Endothelial cell of umbilical vein (primary cell): ENCODE measurements around the gene GABRA4.

Source experiments
- EZH2 ChIP-seq: IDR thresholded peaks from 2 replicates; pipeline ENCODE4 v1.6.1; 2012; ENCODE audit warnings: borderline replicate concordance, low read depth, mild to moderate bottlenecking, moderate library complexity, low read length, inconsistent platforms; ENCODE audit not compliant: severe bottlenecking
- POLR2AphosphoS5 ChIP-seq: IDR thresholded peaks from 2 replicates; pipeline ENCODE4 v1.6.1; 2012; ENCODE audit warnings: low read depth, mild to moderate bottlenecking, control low read depth, low read length, moderate library complexity; ENCODE audit not compliant: insufficient read depth
- TF ChIP-seq, protein P1 (sequence below), 2 donors: IDR thresholded peaks; 1 replicate in 1 of 2; 2 replicates in 1 of 2; pipeline ENCODE4 v1.5.1; 2011; ENCODE audit warnings: low read length in 2 of 2, mild to moderate bottlenecking in 2 of 2, moderate library complexity in 2 of 2, control low read depth in 1 of 2, inconsistent platforms in 1 of 2, low read depth in 1 of 2; ENCODE audit not compliant: insufficient read depth in 1 of 2; ENCODE audit errors: extremely low read depth in 1 of 2

DNA sequence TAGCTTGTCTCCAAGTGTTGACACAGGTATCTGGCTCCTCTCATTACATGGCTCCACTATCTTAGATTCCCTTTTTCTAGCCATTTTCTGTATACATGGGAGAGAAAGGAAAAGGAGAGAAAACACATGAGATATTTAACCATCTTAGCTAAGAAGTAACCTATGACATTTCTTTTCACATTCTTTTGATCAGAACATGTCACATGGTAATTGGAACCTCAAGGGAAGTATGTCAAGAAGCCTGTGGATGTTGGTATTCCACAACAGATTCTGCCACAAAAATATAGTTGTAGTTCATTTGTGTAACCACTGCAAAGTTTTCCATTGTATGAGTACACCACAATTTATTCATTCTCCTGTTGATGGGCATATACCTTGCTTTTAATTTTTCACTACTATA, 19.3 kb upstream of the GABRA4 start:
- TF ChIP-seq, protein P1, sequence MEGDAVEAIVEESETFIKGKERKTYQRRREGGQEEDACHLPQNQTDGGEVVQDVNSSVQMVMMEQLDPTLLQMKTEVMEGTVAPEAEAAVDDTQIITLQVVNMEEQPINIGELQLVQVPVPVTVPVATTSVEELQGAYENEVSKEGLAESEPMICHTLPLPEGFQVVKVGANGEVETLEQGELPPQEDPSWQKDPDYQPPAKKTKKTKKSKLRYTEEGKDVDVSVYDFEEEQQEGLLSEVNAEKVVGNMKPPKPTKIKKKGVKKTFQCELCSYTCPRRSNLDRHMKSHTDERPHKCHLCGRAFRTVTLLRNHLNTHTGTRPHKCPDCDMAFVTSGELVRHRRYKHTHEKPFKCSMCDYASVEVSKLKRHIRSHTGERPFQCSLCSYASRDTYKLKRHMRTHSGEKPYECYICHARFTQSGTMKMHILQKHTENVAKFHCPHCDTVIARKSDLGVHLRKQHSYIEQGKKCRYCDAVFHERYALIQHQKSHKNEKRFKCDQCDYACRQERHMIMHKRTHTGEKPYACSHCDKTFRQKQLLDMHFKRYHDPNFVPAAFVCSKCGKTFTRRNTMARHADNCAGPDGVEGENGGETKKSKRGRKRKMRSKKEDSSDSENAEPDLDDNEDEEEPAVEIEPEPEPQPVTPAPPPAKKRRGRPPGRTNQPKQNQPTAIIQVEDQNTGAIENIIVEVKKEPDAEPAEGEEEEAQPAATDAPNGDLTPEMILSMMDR (IDR thresholded peaks at IDR 0.05; ENCODE audit: extremely low read depth in 1 of 2, insufficient read depth in 1 of 2, low read depth in 1 of 2, low read length in 2 of 2), result no peak
- no peak for TF ChIP-seq EZH2
- TF ChIP-seq POLR2AphosphoS5, result no peak
